ENCODE measurements around the gene SOX13. TPM values are rescaled to one million over a fixed set of nuclear protein-coding genes. Genes with fewer than 3 reads are reported as not detected.

The SOX13 gene
- total and polyA plus RNA-seq, 9 of the 15 experiments (the other 6 are each of a cell fraction or from before 2014, with no cell fraction given): 0.03 to 0.35 (median 0.06) TPM; not detected in 5

DNA sequence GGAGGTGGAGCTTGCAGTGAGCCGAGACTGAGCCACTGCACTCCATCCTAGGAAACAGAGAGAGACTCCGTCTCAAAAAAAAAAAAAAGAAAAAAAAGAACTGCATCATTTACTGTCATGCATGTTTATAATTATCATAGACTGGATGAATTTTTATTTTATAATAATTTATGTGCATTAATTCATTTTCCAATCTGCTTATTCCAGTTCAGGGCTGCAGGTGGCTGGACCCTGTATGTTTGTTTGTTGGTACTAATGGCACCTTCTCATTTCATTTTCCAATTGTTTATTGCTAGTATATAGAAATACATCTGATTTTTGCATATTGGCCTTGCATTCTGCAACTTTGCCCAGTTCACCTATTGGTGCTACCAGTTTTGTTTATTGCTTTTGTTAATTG, 19.0 kb upstream of the SOX13 start:
- no peak overlapping the region for H3K9ac ChIP-seq (ENCODE audit: insufficient read depth in 1 of 2, low read depth in 2 of 2, low read length in 2 of 2)
- CTCF ChIA-PET (ENCODE audit: low intra/inter-chr PET ratio): no interaction called here
- BruUV-seq (replicated peaks): no TSS peak
- ATAC-seq (no peak), DNase-seq (ENCODE audit: extremely low read depth in 1 of 4, low spot score in 3 of 4) (no peak), FAIRE-seq (no peak)
- H3K4me2 ChIP-seq (ENCODE audit: insufficient read depth, low read length): no peak overlapping the region
- no peak overlapping the region for H2AFZ ChIP-seq (ENCODE audit: low read depth, low read length)
- no peaks in the 10 kb centered on the region for H3K79me2 ChIP-seq (ENCODE audit: control insufficient read depth, insufficient read depth, low read length)
- no peaks in the 10 kb centered on the region for H3K9me3 ChIP-seq (replicated peaks; ENCODE audit: control insufficient read depth, insufficient read depth, low read depth, low read length)
- POLR2A ChIA-PET: no interaction called here
- TF ChIP-seq RBM39 (optimal IDR thresholded peaks at IDR 0.05; ENCODE audit: low read depth, low read length) (no peak), CTBP1 (IDR thresholded peaks at IDR 0.05; ENCODE audit: borderline replicate concordance) (no peak)
- no peaks in the 10 kb centered on the region for H3K36me3 ChIP-seq (ENCODE audit: control insufficient read depth, insufficient read depth, low read length)
- H3K9me1 ChIP-seq (ENCODE audit: control insufficient read depth, insufficient read depth, low read length): no peaks in the 10 kb centered on the region
- in situ Hi-C loops (cut with MboI): no loop called here
- peaks cover 4 to 10% of the 10 kb centered on the region in 2 experiments; a peak in 2 of 5 replicates for H3K27me3 ChIP-seq (ENCODE audit: control insufficient read depth in 2 of 2, insufficient read depth in 2 of 2, low read length in 2 of 2)
- no peak overlapping the region for H3K27ac ChIP-seq (ENCODE audit: extremely low read depth, low read depth, low read length)
- H3K4me1 ChIP-seq (replicated peaks in 1 of 2; ENCODE audit: control insufficient read depth in 2 of 2, insufficient read depth in 2 of 2, low read length in 2 of 2): no peaks in the 10 kb centered on the region
- 0% methylated on average over 2 of the region's 2 CpGs for WGBS (ENCODE audit: insufficient coverage, low coverage, missing lambda C conversion rate)
- no peaks in the 10 kb centered on the region for H4K20me1 ChIP-seq (replicated peaks; ENCODE audit: control insufficient read depth, insufficient read depth, low read length)
- intact Hi-C loops (cut with micrococcal nuclease): no loop called here
- no peak overlapping the region for H3K4me3 ChIP-seq

DNA sequence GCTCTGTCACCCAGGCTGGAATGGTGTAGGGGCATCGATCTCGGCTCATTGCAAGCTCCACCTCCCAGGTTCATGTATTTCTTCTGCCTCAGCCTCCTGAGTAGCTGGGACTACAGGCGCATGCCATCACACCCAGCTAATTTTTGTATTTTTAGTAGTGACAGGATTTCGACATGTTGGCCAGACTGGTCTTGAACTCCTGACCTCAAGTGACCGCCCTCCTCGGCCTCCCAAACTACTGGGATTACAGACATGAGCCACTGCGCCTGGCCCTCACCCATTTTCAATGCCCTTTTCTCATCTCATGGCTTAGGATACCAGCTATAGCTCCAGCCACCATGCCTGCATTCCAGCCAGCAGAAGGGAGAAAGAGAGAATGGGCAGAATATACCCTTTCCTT, 12.9 kb upstream of the SOX13 start:
- no peak for FAIRE-seq

More for the DNA sequence above, 12.9 kb upstream of the SOX13 start:
- WGBS (ENCODE audit: insufficient coverage, low coverage, missing lambda C conversion rate): 4% methylated on average over 5 of the region's 7 CpGs
- Histone ChIP-seq H3K27me3 (ENCODE audit: control insufficient read depth in 2 of 2, insufficient read depth in 2 of 2, low read length in 2 of 2) (peaks cover 3 to 19% of the 10 kb centered on the region in 2 experiments; a peak in 3 of 5 replicates), H3K27ac (ENCODE audit: extremely low read depth, low read depth, low read length) (no peak overlapping the region), H2AFZ (ENCODE audit: low read depth, low read length) (no peak overlapping the region), H3K9me3 (replicated peaks; ENCODE audit: control insufficient read depth, insufficient read depth, low read depth, low read length) (no peaks in the 10 kb centered on the region), H3K79me2 (ENCODE audit: control insufficient read depth, insufficient read depth, low read length) (no peaks in the 10 kb centered on the region), H3K36me3 (ENCODE audit: control insufficient read depth, insufficient read depth, low read length) (no peaks in the 10 kb centered on the region), H3K9me1 (ENCODE audit: control insufficient read depth, insufficient read depth, low read length) (no peaks in the 10 kb centered on the region), H3K4me3 (no peak overlapping the region), H3K9ac (ENCODE audit: insufficient read depth in 1 of 2, low read depth in 2 of 2, low read length in 2 of 2) (no peak overlapping the region), H3K4me2 (ENCODE audit: insufficient read depth, low read length) (no peak overlapping the region), H4K20me1 (replicated peaks; ENCODE audit: control insufficient read depth, insufficient read depth, low read length) (no peaks in the 10 kb centered on the region), H3K4me1 (replicated peaks in 1 of 2; ENCODE audit: control insufficient read depth in 2 of 2, insufficient read depth in 2 of 2, low read length in 2 of 2) (no peaks in the 10 kb centered on the region)
- in situ Hi-C loops (cut with MboI): no loop called here
- ATAC-seq (no peak), DNase-seq (ENCODE audit: extremely low read depth in 1 of 4, low spot score in 3 of 4) (no peak)
- TF ChIP-seq, protein P1, sequence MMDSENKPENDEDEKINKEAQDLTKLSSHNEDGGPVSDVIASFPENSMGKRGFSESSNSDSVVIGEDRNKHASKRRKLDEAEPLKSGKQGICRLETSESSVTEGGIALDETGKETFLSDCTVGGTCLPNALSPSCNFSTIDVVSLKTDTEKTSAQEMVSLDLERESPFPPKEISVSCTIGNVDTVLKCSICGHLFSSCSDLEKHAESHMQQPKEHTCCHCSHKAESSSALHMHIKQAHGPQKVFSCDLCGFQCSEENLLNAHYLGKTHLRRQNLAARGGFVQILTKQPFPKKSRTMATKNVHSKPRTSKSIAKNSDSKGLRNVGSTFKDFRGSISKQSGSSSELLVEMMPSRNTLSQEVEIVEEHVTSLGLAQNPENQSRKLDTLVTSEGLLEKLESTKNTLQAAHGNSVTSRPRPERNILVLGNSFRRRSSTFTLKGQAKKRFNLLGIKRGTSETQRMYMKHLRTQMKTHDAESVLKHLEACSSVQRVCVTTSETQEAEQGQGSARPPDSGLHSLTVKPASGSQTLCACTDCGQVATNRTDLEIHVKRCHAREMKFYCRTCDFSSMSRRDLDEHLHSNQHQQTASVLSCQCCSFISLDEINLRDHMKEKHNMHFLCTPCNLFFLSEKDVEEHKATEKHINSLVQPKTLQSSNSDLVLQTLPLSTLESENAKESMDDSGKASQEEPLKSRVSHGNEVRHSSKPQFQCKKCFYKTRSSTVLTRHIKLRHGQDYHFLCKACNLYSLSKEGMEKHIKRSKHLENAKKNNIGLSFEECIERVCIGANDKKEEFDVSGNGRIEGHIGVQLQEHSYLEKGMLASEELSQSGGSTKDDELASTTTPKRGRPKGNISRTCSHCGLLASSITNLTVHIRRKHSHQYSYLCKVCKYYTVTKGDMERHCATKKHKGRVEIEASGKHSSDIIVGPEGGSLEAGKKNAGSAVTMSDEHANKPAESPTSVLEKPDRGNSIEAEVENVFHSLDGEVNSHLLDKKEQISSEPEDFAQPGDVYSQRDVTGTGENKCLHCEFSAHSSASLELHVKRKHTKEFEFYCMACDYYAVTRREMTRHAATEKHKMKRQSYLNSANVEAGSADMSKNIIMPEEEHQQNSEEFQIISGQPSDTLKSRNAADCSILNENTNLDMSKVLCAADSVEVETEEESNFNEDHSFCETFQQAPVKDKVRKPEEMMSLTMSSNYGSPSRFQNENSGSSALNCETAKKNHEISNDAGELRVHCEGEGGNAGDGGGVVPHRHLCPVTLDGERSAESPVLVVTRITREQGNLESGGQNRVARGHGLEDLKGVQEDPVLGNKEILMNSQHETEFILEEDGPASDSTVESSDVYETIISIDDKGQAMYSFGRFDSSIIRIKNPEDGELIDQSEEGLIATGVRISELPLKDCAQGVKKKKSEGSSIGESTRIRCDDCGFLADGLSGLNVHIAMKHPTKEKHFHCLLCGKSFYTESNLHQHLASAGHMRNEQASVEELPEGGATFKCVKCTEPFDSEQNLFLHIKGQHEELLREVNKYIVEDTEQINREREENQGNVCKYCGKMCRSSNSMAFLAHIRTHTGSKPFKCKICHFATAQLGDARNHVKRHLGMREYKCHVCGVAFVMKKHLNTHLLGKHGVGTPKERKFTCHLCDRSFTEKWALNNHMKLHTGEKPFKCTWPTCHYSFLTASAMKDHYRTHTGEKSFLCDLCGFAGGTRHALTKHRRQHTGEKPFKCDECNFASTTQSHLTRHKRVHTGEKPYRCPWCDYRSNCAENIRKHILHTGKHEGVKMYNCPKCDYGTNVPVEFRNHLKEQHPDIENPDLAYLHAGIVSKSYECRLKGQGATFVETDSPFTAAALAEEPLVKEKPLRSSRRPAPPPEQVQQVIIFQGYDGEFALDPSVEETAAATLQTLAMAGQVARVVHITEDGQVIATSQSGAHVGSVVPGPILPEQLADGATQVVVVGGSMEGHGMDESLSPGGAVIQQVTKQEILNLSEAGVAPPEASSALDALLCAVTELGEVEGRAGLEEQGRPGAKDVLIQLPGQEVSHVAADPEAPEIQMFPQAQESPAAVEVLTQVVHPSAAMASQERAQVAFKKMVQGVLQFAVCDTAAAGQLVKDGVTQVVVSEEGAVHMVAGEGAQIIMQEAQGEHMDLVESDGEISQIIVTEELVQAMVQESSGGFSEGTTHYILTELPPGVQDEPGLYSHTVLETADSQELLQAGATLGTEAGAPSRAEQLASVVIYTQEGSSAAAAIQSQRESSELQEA (IDR thresholded peaks at IDR 0.05; ENCODE audit: low read depth): no peak
- TF ChIP-seq, protein P2, sequence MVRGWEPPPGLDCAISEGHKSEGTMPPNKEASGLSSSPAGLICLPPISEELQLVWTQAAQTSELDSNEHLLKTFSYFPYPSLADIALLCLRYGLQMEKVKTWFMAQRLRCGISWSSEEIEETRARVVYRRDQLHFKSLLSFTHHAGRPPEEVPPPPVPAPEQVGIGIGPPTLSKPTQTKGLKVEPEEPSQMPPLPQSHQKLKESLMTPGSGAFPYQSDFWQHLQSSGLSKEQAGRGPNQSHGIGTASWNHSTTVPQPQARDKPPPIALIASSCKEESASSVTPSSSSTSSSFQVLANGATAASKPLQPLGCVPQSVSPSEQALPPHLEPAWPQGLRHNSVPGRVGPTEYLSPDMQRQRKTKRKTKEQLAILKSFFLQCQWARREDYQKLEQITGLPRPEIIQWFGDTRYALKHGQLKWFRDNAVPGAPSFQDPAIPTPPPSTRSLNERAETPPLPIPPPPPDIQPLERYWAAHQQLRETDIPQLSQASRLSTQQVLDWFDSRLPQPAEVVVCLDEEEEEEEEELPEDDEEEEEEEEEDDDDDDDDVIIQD (CRISPR knock-in tag; IDR thresholded peaks at IDR 0.05): no peak
- TF ChIP-seq KLF13 (tag; IDR thresholded peaks at IDR 0.05; ENCODE audit: borderline replicate concordance, low read depth) (no peak), MEIS2 (IDR thresholded peaks at IDR 0.05; ENCODE audit: partially characterized antibody) (no peak)
- BruUV-seq (replicated peaks): no TSS peak
- ChIA-PET POLR2A (no interaction called here), CTCF (ENCODE audit: low intra/inter-chr PET ratio) (no interaction called here)
- intact Hi-C loops (cut with micrococcal nuclease): no loop called here
